ENCODE measurements around the gene WNT1. TPM values are rescaled to one million over a fixed set of nuclear protein-coding genes. Genes with fewer than 3 reads are reported as not detected.

WNT1 gene
- polyA plus RNA-seq, 5 donors: not detected

- no peak for DNase-seq
Observed at GRCh38 chr12:49000346-49000745, 22.2 kb downstream of the WNT1 start.

- no peak for DNase-seq
Observed at GRCh38 chr12:49008943-49009342, 30.8 kb downstream of the WNT1 start.

GRCh38 chr12:49010092-49010668 lies 32.1 kb downstream of the WNT1 start:
- no peak for DNase-seq

- no peak for DNase-seq
Observed at GRCh38 chr12:49012739-49013138, 34.6 kb downstream of the WNT1 start.

GRCh38 chr12:49013428-49013827 lies 35.3 kb downstream of the WNT1 start:
- no peak for DNase-seq

- no peak for DNase-seq
Observed at GRCh38 chr12:49014547-49014946, 36.4 kb downstream of the WNT1 start.

GRCh38 chr12:49015196-49015595 lies 37.1 kb downstream of the WNT1 start:
- no peak for DNase-seq

GRCh38 chr12:49017891-49018260 lies 39.8 kb downstream of the WNT1 start:
- no peak for DNase-seq

GRCh38 chr12:49018261-49019119 lies 40.4 kb downstream of the WNT1 start, which contains the start of gene PRKAG1:
Gene PRKAG1 (minus strand): TSS chr12:49018776. CDS start chr12:49018740, 36 bp downstream.
- peak; percentile 97 for DNase-seq

GRCh38 chr12:49019120-49019430 lies 41.0 kb downstream of the WNT1 start:
- DNase-seq: no peak

- DNase-seq: no peak
Observed at GRCh38 chr12:49019443-49020324, 41.6 kb downstream of the WNT1 start.

GRCh38 chr12:49020441-49020840 lies 42.3 kb downstream of the WNT1 start:
- DNase-seq: no peak

- no peak for DNase-seq
Observed at GRCh38 chr12:49021292-49021915, 43.3 kb downstream of the WNT1 start.

- DNase-seq: no peak
Observed at GRCh38 chr12:49022558-49023178, 44.5 kb downstream of the WNT1 start.

- DNase-seq: no peak
Observed at GRCh38 chr12:49023812-49024211, 45.7 kb downstream of the WNT1 start.

- DNase-seq: no peak
Observed at GRCh38 chr12:49024543-49024942, 46.4 kb downstream of the WNT1 start.

GRCh38 chr12:49025463-49025862 lies 47.3 kb downstream of the WNT1 start:
- no peak for DNase-seq

GRCh38 chr12:49026101-49026500 lies 48.0 kb downstream of the WNT1 start:
- DNase-seq: no peak

- DNase-seq: no peak
Observed at GRCh38 chr12:49026678-49027480, 48.8 kb downstream of the WNT1 start.

GRCh38 chr12:49027846-49028555 lies 49.9 kb downstream of the WNT1 start:
- DNase-seq: no peak
